Measurements from ENCODE around the gene NOP56.

NOP56 gene

GRCh38 chr20:2658414-2659354 lies 6.3 kb downstream of the NOP56 start:
- peak; percentile 52 for DNase-seq (ENCODE audit: extremely low read depth, low read depth)
- TF ChIP-seq CTCF (IDR thresholded peaks at IDR 0.05; ENCODE audit: low read depth, low read length, missing control alignments) = no peak
- no peak overlapping the region for H3K4me3 ChIP-seq (replicated peaks; ENCODE audit: low read depth, low read length)

- no peak for TF ChIP-seq CTCF (IDR thresholded peaks at IDR 0.05; ENCODE audit: low read depth, low read length, missing control alignments)
- no peak overlapping the region for H3K4me3 ChIP-seq (replicated peaks; ENCODE audit: low read depth, low read length)
- no peak for DNase-seq (ENCODE audit: extremely low read depth, low read depth)
Observed at GRCh38 chr20:2659547-2659946, 7.1 kb downstream of the NOP56 start.

GRCh38 chr20:2663364-2663886 lies 11.0 kb downstream of the NOP56 start:
- no peak for TF ChIP-seq CTCF (IDR thresholded peaks at IDR 0.05; ENCODE audit: low read depth, low read length, missing control alignments)
- H3K4me3 ChIP-seq (replicated peaks; ENCODE audit: low read depth, low read length) = peak overlapping the region; percentile 100
- DNase-seq (ENCODE audit: extremely low read depth, low read depth) = no peak

- peak; percentile 80 for DNase-seq (ENCODE audit: extremely low read depth, low read depth)
- TF ChIP-seq CTCF (IDR thresholded peaks at IDR 0.05; ENCODE audit: low read depth, low read length, missing control alignments) = no peak
- peak within 1 kb of the TSS; percentile 100 for H3K4me3 ChIP-seq (replicated peaks; ENCODE audit: low read depth, low read length)
Observed at GRCh38 chr20:2663887-2664719, 11.7 kb downstream of the NOP56 start, which contains the start of gene IDH3B. IDH3B (minus strand) TSS chr20:2664216; CDS start chr20:2664188, 28 bp downstream.

- no peak overlapping the region for H3K4me3 ChIP-seq (replicated peaks; ENCODE audit: low read depth, low read length)
- peak; percentile 42 for TF ChIP-seq CTCF (IDR thresholded peaks at IDR 0.05; ENCODE audit: low read depth, low read length, missing control alignments)
- DNase-seq (ENCODE audit: extremely low read depth, low read depth) = no peak
Observed at GRCh38 chr20:2671977-2672376, 19.5 kb downstream of the NOP56 start.

- no peak overlapping the region for H3K4me3 ChIP-seq (replicated peaks; ENCODE audit: low read depth, low read length)
- no peak for TF ChIP-seq CTCF (IDR thresholded peaks at IDR 0.05; ENCODE audit: low read depth, low read length, missing control alignments)
- DNase-seq (ENCODE audit: extremely low read depth, low read depth) = no peak
Observed at GRCh38 chr20:2672446-2672845, 20.0 kb downstream of the NOP56 start.
